C4-2B (cell line): ENCODE data around the gene MAGI3.

Source experiments
- CTCF ChIP-seq: fragments of 450-650 bp; conservative IDR thresholded peaks from 2 replicates; pipeline ENCODE4 v1.5.1; 2017; ENCODE audit warnings: mild to moderate bottlenecking
- ZFX ChIP-seq: fragments of 450-650 bp; IDR thresholded peaks from 2 replicates; pipeline ENCODE4 v1.6.1; 2017

DNA sequence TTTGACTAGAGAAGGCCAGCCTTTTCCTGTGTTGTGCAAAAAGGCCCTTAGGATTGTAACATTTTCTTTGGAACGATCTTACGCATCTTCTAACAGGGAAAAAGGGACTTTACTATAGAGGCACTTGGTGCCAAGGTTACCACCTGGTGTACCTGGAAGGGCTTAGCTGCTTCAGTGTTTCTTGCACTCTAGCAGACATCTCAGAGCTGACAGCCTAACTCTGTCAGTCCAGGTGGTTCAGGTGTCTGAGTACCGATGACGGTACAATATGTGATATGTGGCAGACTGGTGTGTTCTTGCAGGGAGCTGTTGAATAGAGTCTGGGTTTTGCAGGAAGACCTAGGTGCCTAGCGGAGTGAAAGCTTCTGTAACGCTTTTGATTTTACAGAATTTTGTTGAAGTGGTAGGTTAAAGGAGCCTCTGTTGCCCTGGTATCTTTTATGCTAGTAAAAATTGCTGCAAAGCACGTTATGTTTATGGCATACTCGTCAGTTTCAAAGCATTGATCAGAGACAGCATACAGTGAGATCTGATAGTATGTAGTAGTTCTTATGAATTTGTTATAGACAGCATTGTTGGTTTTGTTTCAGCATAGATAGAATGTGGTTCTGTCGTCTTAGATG, 1.4 kb downstream of the MAGI3 start:
- TF ChIP-seq CTCF, result no peak; the same call in 1 of the 2 replicates
- no peak for TF ChIP-seq ZFX
